GM12878 (cell line): ENCODE results near the gene CDC6. TPM values are rescaled to one million over a fixed set of nuclear protein-coding genes. Genes with fewer than 3 reads are reported as not detected.

Experiments used
- CREB1 ChIP-seq: IDR thresholded peaks from 2 replicates; pipeline ENCODE4 v1.6.1; 2012; ENCODE audit warnings: low read depth, mild to moderate bottlenecking, inconsistent platforms
- CTCF ChIP-seq, 3 experiments: IDR thresholded peaks in 2 of 3; conservative IDR thresholded peaks in 1 of 3; 2 replicates each; pipeline ENCODE4 v1.5.1; 2011; ENCODE audit warnings: low read depth in 3 of 3, low read length in 3 of 3, mild to moderate bottlenecking in 3 of 3, control low read depth in 2 of 3, moderate library complexity in 2 of 3, inconsistent platforms in 1 of 3, mixed read lengths in 1 of 3; ENCODE audit not compliant: control insufficient read depth in 2 of 3, insufficient read depth in 1 of 3; ENCODE audit errors: extremely low read depth in 1 of 3
- GABPA ChIP-seq: IDR thresholded peaks from 2 replicates; pipeline ENCODE4 v1.6.1; 2014; ENCODE audit warnings: antibody characterized with exemption, low read depth, mild to moderate bottlenecking, inconsistent platforms
- MTA2 ChIP-seq: fragments of 450-650 bp; IDR thresholded peaks from 2 replicates; pipeline ENCODE4 v1.6.1; 2016; ENCODE audit warnings: low read depth, mild to moderate bottlenecking, moderate library complexity
- RAD21 ChIP-seq: IDR thresholded peaks from 2 replicates; pipeline ENCODE4 v1.6.1; 2011; ENCODE audit warnings: mild to moderate bottlenecking, low read depth, low read length, moderate library complexity; ENCODE audit not compliant: insufficient read depth
- RBBP5 ChIP-seq: fragments of 200-600 bp; sonication (generic); conservative IDR thresholded peaks from 2 replicates; pipeline ENCODE4 v1.6.1; 2016
- RELB ChIP-seq: fragments of 450-650 bp; IDR thresholded peaks from 2 replicates; pipeline ENCODE4 v1.6.1; 2017; ENCODE audit warnings: low read depth, mild to moderate bottlenecking, moderate library complexity
- RFX5 ChIP-seq: IDR thresholded peaks from 2 replicates; pipeline ENCODE4 v1.6.1; 2011; ENCODE audit warnings: low read depth, low read length, improper control_type of control experiment
- RUNX3 ChIP-seq: IDR thresholded peaks from 2 replicates; pipeline ENCODE4 v1.6.1; 2012; ENCODE audit warnings: low read length, inconsistent platforms
- ZBED1 ChIP-seq: IDR thresholded peaks from 2 replicates; pipeline ENCODE4 v1.6.1; 2016; ENCODE audit warnings: borderline replicate concordance
- ZNF207 ChIP-seq: fragments of 450-650 bp; IDR thresholded peaks from 2 replicates; pipeline ENCODE4 v1.6.1; 2014; ENCODE audit warnings: antibody characterized with exemption, mild to moderate bottlenecking, borderline replicate concordance
- polyA plus RNA-seq, 11 experiments: library from polyadenylated mRNA; depleted of rRNA in 4 of 11; unstranded in 6 of 11; stranded (reverse) in 5 of 11; fragments of >200 nt; fragmentation: Nextera tagmentation in 4 of 11; fragmentation: Illumina TruSeq in 1 of 11; extraction: Ambion mirVana in 4 of 11; extraction: Trizol in 1 of 11; gene quantifications; 1 replicate in 1 of 11; 2 replicates in 10 of 11; pipeline versions ENCODE4 v1.2.1 to v1.2.3, GENCODE V29; 2011 to 2016; ENCODE audit warnings: inconsistent platforms in 2 of 11, missing spikeins in 2 of 11, low read depth in 1 of 11
- total RNA-seq, 4 experiments: library from RNA; depleted of rRNA in 3 of 4; stranded (reverse); fragments of >200 nt in 3 of 4; fragmentation: Illumina TruSeq in 1 of 4; extraction: Trizol in 1 of 4; gene quantifications; 2 replicates each; pipeline versions ENCODE4 v1.2.1 to v1.2.3, GENCODE V29; 2013 to 2021
- TF ChIP-seq, protein P1 (sequence below): IDR thresholded peaks from 2 replicates; pipeline ENCODE4 v1.6.1; 2011; ENCODE audit warnings: borderline replicate concordance, low read depth, mild to moderate bottlenecking, moderate library complexity, low read length; ENCODE audit not compliant: insufficient read depth, poor library complexity, severe bottlenecking
- TF ChIP-seq, protein P2 (sequence below): fragments of 450-650 bp; IDR thresholded peaks from 2 replicates; pipeline ENCODE4 v1.6.1; 2017; ENCODE audit warnings: mild to moderate bottlenecking, moderate library complexity

Gene CDC6
- total and polyA plus RNA-seq, 10 of the 15 experiments (the other 5 are each of a cell fraction or from before 2014, with no cell fraction given): 13.3 to 60.9 (median 47.6) TPM

GRCh38 chr17:40309031-40309948, 21.6 kb downstream of the CDC6 start, which contains the start of gene RARA (continued):
- TF ChIP-seq CTCF (IDR thresholded peaks at IDR 0.05 in 2 of 3, conservative IDR thresholded peaks at IDR 0.05 in 1 of 3; ENCODE audit: control insufficient read depth in 2 of 3, extremely low read depth in 1 of 3, insufficient read depth in 1 of 3, low read depth in 3 of 3, low read length in 3 of 3) (no peak), ZNF207 (no peak), GABPA (no peak), RBBP5 (no peak), ZBED1 (no peak), RFX5 (no peak), RELB (peak; percentile 47; the same call in 1 of the 2 replicates), MTA2 (peak; percentile 39), RUNX3 (peak; percentile 17), RAD21 (no peak), CREB1 (0 out of 2 replicates have a peak, but pooled peaks have one; percentile 53)
- TF ChIP-seq, protein P1, sequence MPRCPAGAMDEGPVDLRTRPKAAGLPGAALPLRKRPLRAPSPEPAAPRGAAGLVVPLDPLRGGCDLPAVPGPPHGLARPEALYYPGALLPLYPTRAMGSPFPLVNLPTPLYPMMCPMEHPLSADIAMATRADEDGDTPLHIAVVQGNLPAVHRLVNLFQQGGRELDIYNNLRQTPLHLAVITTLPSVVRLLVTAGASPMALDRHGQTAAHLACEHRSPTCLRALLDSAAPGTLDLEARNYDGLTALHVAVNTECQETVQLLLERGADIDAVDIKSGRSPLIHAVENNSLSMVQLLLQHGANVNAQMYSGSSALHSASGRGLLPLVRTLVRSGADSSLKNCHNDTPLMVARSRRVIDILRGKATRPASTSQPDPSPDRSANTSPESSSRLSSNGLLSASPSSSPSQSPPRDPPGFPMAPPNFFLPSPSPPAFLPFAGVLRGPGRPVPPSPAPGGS: no peak
- TF ChIP-seq, protein P2, sequence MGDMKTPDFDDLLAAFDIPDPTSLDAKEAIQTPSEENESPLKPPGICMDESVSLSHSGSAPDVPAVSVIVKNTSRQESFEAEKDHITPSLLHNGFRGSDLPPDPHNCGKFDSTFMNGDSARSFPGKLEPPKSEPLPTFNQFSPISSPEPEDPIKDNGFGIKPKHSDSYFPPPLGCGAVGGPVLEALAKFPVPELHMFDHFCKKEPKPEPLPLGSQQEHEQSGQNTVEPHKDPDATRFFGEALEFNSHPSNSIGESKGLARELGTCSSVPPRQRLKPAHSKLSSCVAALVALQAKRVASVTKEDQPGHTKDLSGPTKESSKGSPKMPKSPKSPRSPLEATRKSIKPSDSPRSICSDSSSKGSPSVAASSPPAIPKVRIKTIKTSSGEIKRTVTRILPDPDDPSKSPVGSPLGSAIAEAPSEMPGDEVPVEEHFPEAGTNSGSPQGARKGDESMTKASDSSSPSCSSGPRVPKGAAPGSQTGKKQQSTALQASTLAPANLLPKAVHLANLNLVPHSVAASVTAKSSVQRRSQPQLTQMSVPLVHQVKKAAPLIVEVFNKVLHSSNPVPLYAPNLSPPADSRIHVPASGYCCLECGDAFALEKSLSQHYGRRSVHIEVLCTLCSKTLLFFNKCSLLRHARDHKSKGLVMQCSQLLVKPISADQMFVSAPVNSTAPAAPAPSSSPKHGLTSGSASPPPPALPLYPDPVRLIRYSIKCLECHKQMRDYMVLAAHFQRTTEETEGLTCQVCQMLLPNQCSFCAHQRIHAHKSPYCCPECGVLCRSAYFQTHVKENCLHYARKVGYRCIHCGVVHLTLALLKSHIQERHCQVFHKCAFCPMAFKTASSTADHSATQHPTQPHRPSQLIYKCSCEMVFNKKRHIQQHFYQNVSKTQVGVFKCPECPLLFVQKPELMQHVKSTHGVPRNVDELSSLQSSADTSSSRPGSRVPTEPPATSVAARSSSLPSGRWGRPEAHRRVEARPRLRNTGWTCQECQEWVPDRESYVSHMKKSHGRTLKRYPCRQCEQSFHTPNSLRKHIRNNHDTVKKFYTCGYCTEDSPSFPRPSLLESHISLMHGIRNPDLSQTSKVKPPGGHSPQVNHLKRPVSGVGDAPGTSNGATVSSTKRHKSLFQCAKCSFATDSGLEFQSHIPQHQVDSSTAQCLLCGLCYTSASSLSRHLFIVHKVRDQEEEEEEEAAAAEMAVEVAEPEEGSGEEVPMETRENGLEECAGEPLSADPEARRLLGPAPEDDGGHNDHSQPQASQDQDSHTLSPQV: no peak
